ENCODE results near the gene ZCCHC24. TPM values are rescaled to one million over a fixed set of nuclear protein-coding genes. Genes with fewer than 3 reads are reported as not detected.

Gene ZCCHC24
- total RNA-seq, 1 donor, result 56.0 TPM

DNA sequence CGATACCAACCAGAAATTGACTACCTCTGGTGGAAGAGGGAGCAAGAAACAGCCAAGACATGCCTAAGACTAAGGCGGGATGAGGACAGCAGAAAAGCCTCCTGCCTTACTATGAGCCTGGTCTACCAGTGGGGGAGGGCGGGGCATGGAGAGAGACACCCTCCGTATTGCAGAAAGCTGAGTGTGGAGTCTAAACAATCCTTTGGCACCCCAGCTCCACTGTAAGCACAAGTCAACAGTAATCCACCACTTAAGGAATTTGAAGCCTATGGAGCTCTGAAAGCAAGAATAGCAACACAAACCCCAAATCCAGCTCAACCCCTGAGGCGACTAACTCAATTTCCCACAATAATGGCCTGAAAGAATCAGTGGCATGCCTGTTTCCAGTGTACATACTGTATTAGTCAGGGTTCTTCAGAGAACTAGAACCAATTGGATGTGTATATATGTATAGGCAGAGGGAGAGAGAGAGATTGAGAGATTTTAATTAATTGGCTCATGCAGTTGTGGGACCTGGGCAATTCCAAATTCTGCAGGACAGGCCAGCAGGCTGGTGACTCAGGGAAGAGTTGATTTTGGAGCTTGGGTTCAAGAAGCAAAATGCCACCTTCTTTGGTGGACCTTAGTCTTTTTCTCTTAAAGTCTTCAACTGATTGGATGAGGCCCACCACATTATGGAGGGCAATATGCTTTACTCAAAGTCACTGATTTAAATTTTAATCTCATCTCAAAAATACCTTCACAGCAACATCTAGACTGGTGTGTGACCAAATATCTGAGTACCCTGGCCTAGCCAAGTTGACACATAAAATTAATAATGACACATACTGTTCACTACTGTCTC lies 84.7 kb downstream of the ZCCHC24 start:
- no peak overlapping the region for H3K4me3 ChIP-seq (ENCODE audit: low read depth, low read length)
- DNase-seq (ENCODE audit: low read depth), result no peak
- TF ChIP-seq, protein P1, sequence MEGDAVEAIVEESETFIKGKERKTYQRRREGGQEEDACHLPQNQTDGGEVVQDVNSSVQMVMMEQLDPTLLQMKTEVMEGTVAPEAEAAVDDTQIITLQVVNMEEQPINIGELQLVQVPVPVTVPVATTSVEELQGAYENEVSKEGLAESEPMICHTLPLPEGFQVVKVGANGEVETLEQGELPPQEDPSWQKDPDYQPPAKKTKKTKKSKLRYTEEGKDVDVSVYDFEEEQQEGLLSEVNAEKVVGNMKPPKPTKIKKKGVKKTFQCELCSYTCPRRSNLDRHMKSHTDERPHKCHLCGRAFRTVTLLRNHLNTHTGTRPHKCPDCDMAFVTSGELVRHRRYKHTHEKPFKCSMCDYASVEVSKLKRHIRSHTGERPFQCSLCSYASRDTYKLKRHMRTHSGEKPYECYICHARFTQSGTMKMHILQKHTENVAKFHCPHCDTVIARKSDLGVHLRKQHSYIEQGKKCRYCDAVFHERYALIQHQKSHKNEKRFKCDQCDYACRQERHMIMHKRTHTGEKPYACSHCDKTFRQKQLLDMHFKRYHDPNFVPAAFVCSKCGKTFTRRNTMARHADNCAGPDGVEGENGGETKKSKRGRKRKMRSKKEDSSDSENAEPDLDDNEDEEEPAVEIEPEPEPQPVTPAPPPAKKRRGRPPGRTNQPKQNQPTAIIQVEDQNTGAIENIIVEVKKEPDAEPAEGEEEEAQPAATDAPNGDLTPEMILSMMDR (IDR thresholded peaks at IDR 0.05; ENCODE audit: insufficient read depth, low read length), result no peak

DNA sequence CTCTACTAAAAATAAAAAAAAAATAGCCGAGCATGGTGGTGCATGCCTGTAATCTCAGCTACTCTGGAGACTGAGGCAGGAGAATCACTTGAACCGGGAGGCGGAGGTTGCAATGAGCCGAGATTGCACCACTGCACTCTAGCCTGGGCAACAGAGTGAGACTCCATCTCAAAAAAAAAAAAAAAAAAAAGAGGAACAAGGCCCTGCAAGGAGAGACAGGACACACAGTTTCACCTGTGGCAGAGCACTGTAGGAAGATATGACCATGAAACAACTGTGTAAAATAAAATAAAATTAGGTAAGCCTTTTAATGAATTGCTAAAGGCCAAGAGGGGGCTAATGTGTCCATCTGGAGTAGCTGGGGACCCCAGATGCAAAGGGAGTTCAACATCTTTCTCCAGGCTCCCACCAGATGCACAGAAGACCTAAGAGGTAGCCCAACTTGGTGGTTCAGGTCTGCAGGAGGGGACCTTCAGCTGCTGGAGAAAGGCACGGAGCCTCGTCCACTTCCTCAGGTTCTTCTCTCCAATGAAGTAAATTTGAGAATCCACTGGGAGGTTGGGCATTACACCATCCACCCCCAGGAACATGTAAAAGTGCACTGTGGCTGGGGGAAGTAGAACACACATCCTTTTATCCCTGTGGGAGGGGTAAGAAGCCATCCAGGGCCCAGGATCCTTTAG lies 85.5 kb downstream of the ZCCHC24 start:
- TF ChIP-seq, protein P1 (IDR thresholded peaks at IDR 0.05; ENCODE audit: insufficient read depth, low read length), result no peak
- no peak overlapping the region for H3K4me3 ChIP-seq (ENCODE audit: low read depth, low read length)
- no peak for DNase-seq (ENCODE audit: low read depth)

DNA sequence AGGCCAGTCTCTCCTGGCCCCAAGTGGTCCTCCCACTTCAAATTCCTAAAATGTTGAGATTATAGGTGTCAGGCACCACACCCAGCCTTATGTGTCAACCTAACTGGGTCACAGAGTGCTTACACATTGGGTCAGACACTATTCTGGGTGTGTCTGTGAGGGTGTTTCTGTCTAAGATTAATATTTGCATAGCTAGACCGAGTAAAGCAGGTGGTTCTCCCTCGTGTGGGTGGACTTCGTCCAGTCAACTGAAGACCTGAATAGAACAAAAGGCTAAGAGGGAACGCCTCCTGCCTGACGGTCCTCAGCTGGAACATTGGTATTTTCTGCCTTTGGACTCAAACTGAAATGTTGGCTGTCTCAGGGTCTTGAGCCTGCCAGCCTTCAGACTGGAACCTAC lies 86.6 kb downstream of the ZCCHC24 start:
- H3K4me3 ChIP-seq (ENCODE audit: low read depth, low read length), result no peak overlapping the region
- DNase-seq (ENCODE audit: low read depth), result no peak
- TF ChIP-seq, protein P1 (IDR thresholded peaks at IDR 0.05; ENCODE audit: insufficient read depth, low read length), result no peak

DNA sequence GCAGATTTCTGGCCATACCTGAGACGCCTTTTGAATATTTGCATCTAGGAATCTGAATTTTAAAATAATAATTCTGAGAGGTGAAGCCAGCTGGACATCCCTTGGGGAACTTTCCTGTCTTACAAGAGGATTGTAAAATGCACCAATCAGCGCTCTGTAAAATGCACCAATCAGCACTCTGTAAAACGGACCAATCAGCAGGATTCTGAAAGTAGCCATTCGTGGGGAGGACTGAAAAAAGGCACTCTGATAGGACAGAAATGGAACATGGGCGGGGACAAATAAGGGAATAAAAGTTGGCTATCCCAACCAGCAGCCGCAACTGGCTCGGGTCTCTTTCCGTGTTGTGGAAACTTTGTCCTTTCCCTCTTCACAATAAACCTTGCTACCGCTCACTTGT lies 88.2 kb downstream of the ZCCHC24 start:
- DNase-seq (ENCODE audit: low read depth), result no peak
- H3K4me3 ChIP-seq (ENCODE audit: low read depth, low read length), result no peak overlapping the region
- TF ChIP-seq, protein P1 (IDR thresholded peaks at IDR 0.05; ENCODE audit: insufficient read depth, low read length), result no peak

DNA sequence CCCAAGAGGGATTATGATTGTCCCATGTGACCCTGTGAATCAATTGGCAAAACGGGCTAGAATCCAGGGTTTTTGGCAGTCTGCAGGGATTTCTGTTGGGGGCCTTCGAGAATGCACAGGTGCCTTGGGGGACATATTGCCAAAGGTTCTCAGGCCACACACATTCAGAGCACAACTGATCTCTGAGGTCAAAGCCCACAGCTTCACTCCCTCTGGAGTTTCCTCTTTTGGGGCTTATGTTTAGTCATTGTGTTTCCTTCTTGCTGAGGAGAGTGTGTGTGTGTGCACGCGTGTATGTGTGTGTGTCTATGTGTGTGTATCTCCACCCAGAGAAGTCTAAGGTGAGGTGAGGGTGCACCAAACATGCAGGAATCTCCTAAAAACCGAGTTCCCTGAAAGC lies 89.3 kb downstream of the ZCCHC24 start:
- TF ChIP-seq, protein P1 (IDR thresholded peaks at IDR 0.05; ENCODE audit: insufficient read depth, low read length), result no peak
- no peak overlapping the region for H3K4me3 ChIP-seq (ENCODE audit: low read depth, low read length)
- DNase-seq (ENCODE audit: low read depth), result no peak

DNA sequence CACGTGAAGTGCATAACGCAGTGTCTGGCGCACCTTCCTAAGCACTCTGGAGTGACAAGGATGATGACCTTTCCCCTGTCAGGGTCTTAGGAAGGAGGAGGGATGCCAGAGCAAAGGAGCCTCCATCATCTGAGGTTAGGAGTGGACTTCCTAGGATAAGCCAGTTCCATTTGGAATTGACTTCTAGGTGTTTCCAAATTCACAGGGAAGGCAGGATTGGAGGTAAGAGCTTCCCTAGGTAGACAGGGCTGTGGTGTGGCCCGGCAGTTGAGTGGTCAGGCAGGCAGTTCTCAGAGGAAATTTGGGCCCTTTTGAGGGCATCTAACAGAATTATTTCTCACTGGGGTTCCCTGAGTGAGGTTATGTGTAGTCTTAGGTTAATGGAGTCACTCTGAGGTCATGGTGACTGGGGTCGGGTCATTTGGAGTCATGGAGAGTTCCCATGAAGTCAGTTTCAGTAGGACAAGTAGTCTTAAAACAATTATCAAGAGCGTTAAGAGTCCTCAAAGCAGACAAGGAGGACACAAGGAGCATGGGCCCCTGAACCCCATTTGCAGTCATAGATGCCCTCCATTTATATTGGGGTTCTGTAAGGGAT lies 89.9 kb downstream of the ZCCHC24 start:
- no peak overlapping the region for H3K4me3 ChIP-seq (ENCODE audit: low read depth, low read length)
- DNase-seq (ENCODE audit: low read depth), result no peak
- TF ChIP-seq, protein P1 (IDR thresholded peaks at IDR 0.05; ENCODE audit: insufficient read depth, low read length), result no peak
